HEK293 (cell line): ENCODE results near the gene ZNF776.

Experiments used
- CTCF ChIA-PET: fragments of 350-600 bp; formaldehyde crosslinking; extraction: SDS; loops from one replicate; lab custom pipeline; 2021; ENCODE audit warnings: antibody characterized with exemption; lab: Yijun Ruan, JAX
- POLR2A ChIA-PET: fragments of 300-600 bp; formaldehyde crosslinking; extraction: SDS; loops from one replicate; lab custom pipeline; 2020; ENCODE audit warnings: antibody characterized with exemption, inconsistent platforms; lab: Yijun Ruan, JAX
- H3K27ac ChIP-seq: fragments of 200-500 bp; sonication (Bioruptor generic); 2 replicates; pipeline ENCODE4 v1.5.1; 2014; ENCODE audit warnings: low read depth, low read length, control low read depth, inconsistent platforms; ENCODE audit errors: extremely low read depth
- H3K36me3 ChIP-seq, 2 experiments: fragments of 200-500 bp in 1 of 2; sonication (Bioruptor generic) in 1 of 2; 1 replicate in 1 of 2; 2 replicates in 1 of 2; pipeline ENCODE4 v1.5.1; 2014 to 2017; ENCODE audit warnings: inconsistent platforms in 2 of 2, low read length in 2 of 2; ENCODE audit not compliant: control insufficient read depth in 2 of 2, insufficient read depth in 1 of 2
- H3K4me1 ChIP-seq: fragments of 200-500 bp; sonication (Bioruptor generic); 2 replicates; pipeline ENCODE4 v1.5.1; 2014; ENCODE audit warnings: mild to moderate bottlenecking, low read length, inconsistent platforms; ENCODE audit not compliant: control insufficient read depth, insufficient read depth
- H3K4me3 ChIP-seq: 2 replicates; pipeline ENCODE4 v1.5.1; 2011; ENCODE audit warnings: low read depth, mild to moderate bottlenecking, control low read depth, low read length, moderate library complexity
- H3K9me3 ChIP-seq: fragments of 200-500 bp; sonication (Bioruptor generic); 2 replicates; pipeline ENCODE4 v1.5.1; 2014; ENCODE audit warnings: low read depth, low read length, inconsistent platforms; ENCODE audit not compliant: control insufficient read depth, insufficient read depth
- FEZF1 ChIP-seq: fragments of 450-650 bp; formaldehyde crosslinking; IDR thresholded peaks from 2 replicates; pipeline ENCODE4 v1.5.1; 2016; ENCODE audit warnings: missing biosample characterization, missing genetic modification characterization
- KLF17 ChIP-seq: fragments of 450-650 bp; formaldehyde crosslinking; IDR thresholded peaks from 2 replicates; pipeline ENCODE4 v1.5.1; 2016; ENCODE audit warnings: missing biosample characterization, missing genetic modification characterization
- SCRT2 ChIP-seq: fragments of 450-650 bp; formaldehyde crosslinking; IDR thresholded peaks from 2 replicates; pipeline ENCODE4 v1.5.1; 2016; ENCODE audit warnings: missing biosample characterization, missing genetic modification characterization
- ZBTB44 ChIP-seq: fragments of 450-650 bp; IDR thresholded peaks from 2 replicates; pipeline ENCODE4 v1.5.1; 2018; ENCODE audit warnings: missing biosample characterization, mild to moderate bottlenecking, missing genetic modification characterization
- ZBTB6 ChIP-seq: fragments of 450-650 bp; formaldehyde crosslinking; IDR thresholded peaks from 2 replicates; pipeline ENCODE4 v1.5.1; 2017; ENCODE audit warnings: missing biosample characterization, missing genetic modification characterization
- ZBTB7A ChIP-seq: fragments of 450-650 bp; formaldehyde crosslinking; IDR thresholded peaks from 2 replicates; pipeline ENCODE4 v1.5.1; 2016; ENCODE audit warnings: low read depth, missing biosample characterization, missing genetic modification characterization
- ZNF157 ChIP-seq: fragments of 450-650 bp; formaldehyde crosslinking; IDR thresholded peaks from 2 replicates; pipeline ENCODE4 v1.5.1; 2016; ENCODE audit warnings: missing biosample characterization, missing genetic modification characterization
- ZNF169 ChIP-seq: fragments of 450-650 bp; formaldehyde crosslinking; IDR thresholded peaks from 2 replicates; pipeline ENCODE4 v1.5.1; 2016; ENCODE audit warnings: missing biosample characterization, missing genetic modification characterization
- ZNF202 ChIP-seq: fragments of 450-650 bp; formaldehyde crosslinking; IDR thresholded peaks from 2 replicates; pipeline ENCODE4 v1.5.1; 2016; ENCODE audit warnings: missing biosample characterization, missing genetic modification characterization, borderline replicate concordance
- ZNF473 ChIP-seq: fragments of 450-650 bp; formaldehyde crosslinking; IDR thresholded peaks from 2 replicates; pipeline ENCODE4 v1.5.1; 2017; ENCODE audit warnings: missing biosample characterization, missing genetic modification characterization
- ZNF776 ChIP-seq: fragments of 450-650 bp; formaldehyde crosslinking; IDR thresholded peaks from 2 replicates; pipeline ENCODE4 v1.5.0; 2017; ENCODE audit warnings: missing biosample characterization, missing genetic modification characterization, borderline replicate concordance
- TF ChIP-seq, protein P1 (sequence below): IDR thresholded peaks from 2 replicates; pipeline ENCODE4 v1.6.1; 2011; ENCODE audit warnings: mild to moderate bottlenecking, low read depth, low read length, borderline replicate concordance
- TF ChIP-seq, protein P2 (sequence below): fragments of 450-650 bp; formaldehyde crosslinking; IDR thresholded peaks from 2 replicates; pipeline ENCODE4 v1.5.1; 2016; ENCODE audit warnings: missing biosample characterization, missing genetic modification characterization
- TF ChIP-seq, protein P3 (sequence below): fragments of 450-650 bp; formaldehyde crosslinking; IDR thresholded peaks from 2 replicates; pipeline ENCODE4 v1.5.1; 2016; ENCODE audit warnings: missing biosample characterization, missing genetic modification characterization

Gene ZNF776

DNA sequence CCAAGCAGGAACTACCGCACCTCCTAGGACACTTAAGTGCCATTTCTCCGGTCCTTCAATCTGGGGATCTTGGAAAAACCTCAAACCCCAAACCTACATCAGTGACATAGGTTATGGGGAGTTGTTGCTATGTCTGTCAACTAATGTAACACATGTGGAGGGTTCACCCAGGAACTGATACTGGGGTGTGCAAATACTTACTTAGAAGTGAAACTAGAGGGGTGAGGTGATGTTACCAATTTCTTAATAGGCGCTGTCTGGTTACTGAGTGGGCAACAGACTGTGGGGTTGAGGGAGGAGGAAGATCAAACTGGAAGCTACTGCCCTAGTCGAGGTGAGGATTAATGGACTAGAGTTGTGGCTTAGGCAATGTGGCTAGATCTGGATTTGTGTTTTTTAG, 24.8 kb downstream of the ZNF776 start (continued):
- TF ChIP-seq ZBTB44 (tag by site-specific recombination) (no peak), ZNF202 (tag by site-specific recombination) (no peak)

GRCh38 chr19:57773488-57773887, 26.9 kb downstream of the ZNF776 start:
- ChIA-PET CTCF (no interaction called here), POLR2A (no interaction called here)
- Histone ChIP-seq H3K9me3 (peaks cover 5% of the 10 kb centered on the region; the same call in 1 of the 2 replicates), H3K27ac (no peak overlapping the region), H3K4me3 (no peak overlapping the region), H3K36me3 (peaks cover 47 to 76% of the 10 kb centered on the region in 2 experiments), H3K4me1 (no peaks in the 10 kb centered on the region)
- TF ChIP-seq, protein P1, sequence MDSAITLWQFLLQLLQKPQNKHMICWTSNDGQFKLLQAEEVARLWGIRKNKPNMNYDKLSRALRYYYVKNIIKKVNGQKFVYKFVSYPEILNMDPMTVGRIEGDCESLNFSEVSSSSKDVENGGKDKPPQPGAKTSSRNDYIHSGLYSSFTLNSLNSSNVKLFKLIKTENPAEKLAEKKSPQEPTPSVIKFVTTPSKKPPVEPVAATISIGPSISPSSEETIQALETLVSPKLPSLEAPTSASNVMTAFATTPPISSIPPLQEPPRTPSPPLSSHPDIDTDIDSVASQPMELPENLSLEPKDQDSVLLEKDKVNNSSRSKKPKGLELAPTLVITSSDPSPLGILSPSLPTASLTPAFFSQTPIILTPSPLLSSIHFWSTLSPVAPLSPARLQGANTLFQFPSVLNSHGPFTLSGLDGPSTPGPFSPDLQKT: no peak
- TF ChIP-seq SCRT2 (tag by site-specific recombination): no peak
- TF ChIP-seq ZNF473 (tag by site-specific recombination): no peak
- TF ChIP-seq ZNF169 (tag by site-specific recombination): no peak
- TF ChIP-seq, protein P2, sequence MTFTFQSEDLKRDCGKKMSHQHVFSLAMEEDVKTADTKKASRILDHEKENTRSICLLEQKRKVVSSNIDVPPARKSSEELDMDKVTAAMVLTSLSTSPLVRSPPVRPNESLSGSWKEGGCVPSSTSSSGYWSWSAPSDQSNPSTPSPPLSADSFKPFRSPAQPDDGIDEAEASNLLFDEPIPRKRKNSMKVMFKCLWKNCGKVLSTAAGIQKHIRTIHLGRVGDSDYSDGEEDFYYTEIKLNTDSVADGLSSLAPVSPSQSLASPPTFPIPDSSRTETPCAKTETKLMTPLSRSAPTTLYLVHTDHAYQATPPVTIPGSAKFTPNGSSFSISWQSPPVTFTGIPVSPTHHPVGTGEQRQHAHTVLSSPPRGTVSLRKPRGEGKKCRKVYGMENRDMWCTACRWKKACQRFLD: no peak
- TF ChIP-seq, protein P3, sequence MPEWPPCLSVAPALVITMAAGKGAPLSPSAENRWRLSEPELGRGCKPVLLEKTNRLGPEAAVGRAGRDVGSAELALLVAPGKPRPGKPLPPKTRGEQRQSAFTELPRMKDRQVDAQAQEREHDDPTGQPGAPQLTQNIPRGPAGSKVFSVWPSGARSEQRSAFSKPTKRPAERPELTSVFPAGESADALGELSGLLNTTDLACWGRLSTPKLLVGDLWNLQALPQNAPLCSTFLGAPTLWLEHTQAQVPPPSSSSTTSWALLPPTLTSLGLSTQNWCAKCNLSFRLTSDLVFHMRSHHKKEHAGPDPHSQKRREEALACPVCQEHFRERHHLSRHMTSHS: no peak

DNA sequence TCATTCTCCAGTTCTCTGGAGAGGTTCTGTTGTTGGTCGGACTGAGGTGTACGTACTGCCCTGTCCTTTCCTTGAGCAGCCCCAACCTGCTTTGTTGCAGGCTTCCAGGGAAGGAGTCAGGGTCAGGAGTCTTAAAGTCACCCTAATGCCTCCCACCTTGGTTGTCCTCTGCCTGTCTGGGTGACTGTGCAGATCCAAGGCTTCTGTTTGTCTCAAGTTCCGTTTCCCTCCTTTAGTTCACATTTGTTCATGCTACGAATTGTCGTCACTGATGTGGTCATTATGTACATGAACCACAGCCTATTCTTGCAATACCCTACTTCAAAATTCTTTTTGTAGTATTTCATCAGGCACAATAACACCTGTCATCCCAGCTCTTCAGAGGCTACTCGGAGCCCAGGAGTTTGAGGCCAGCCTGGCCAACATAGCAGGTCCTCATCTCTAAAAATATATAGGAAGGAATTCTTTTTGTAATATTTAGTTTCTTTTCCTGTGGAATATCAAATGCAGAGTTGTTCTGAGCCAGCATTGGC, 30.2 kb downstream of the ZNF776 start:
- no peak overlapping the region for H3K4me3 ChIP-seq
- CTCF ChIA-PET: no interaction called here
- POLR2A ChIA-PET: no interaction called here
- TF ChIP-seq ZNF157 (tag by site-specific recombination) (no peak), ZNF776 (tag by site-specific recombination) (no peak), FEZF1 (tag by site-specific recombination) (no peak), ZBTB7A (tag by site-specific recombination) (no peak), KLF17 (tag by site-specific recombination) (no peak), ZBTB6 (tag by site-specific recombination) (no peak)
- TF ChIP-seq, all 188 proteins: peak for 0
- peaks cover 8% of the 10 kb centered on the region for H3K9me3 ChIP-seq
- H3K27ac ChIP-seq: no peak overlapping the region
- peaks cover 70 to 95% of the 10 kb centered on the region in 2 experiments for H3K36me3 ChIP-seq
- no peaks in the 10 kb centered on the region for H3K4me1 ChIP-seq
